Tibial artery (tissue), 4 donors: Measurements from ENCODE around the gene S100A12.
A peak's percentile ranks its signal among the peaks of the same experiment; 100 is the strongest.

Experiments
- DNase-seq, 2 donors: peaks; one replicate each; pipeline ENCODE4 v3.0.0-alpha.2; 2019
- H3K27ac ChIP-seq, 2 donors: fragments of 200-600 bp; sonication (generic) in 1 of 2; 1 replicate in 1 of 2; 2 replicates in 1 of 2; pipeline ENCODE4 v1.5.1; 2018 to 2019; ENCODE audit warnings: mild to moderate bottlenecking in 1 of 2
- H3K27me3 ChIP-seq, 2 donors: fragments of 200-600 bp; sonication (generic) in 1 of 2; one replicate each; pipeline versions ENCODE4 v1.5.1 to v1.6.0; 2016 to 2019
- H3K36me3 ChIP-seq, 3 donors: fragments of 200-600 bp; sonication (generic) in 2 of 3; one replicate each; pipeline ENCODE4 v1.5.1; 2016 to 2019; ENCODE audit warnings: mild to moderate bottlenecking in 2 of 3
- H3K4me1 ChIP-seq, 4 donors: fragments of 200-600 bp; sonication (generic) in 2 of 4; 1 replicate in 3 of 4; 2 replicates in 1 of 4; pipeline ENCODE4 v1.5.1; 2016 to 2019
- H3K4me3 ChIP-seq, 2 donors: fragments of 200-600 bp; sonication (generic) in 1 of 2; 1 replicate in 1 of 2; 2 replicates in 1 of 2; pipeline ENCODE4 v1.5.1; 2018 to 2019; ENCODE audit warnings: mild to moderate bottlenecking in 2 of 2
- H3K9me3 ChIP-seq, 3 donors: fragments of 200-600 bp; sonication (generic) in 1 of 3; one replicate each; pipeline ENCODE4 v1.5.1; 2016 to 2019
- CTCF ChIP-seq, 2 experiments: fragments of 200-600 bp in 1 of 2; fragments of 450-650 bp in 1 of 2; IDR thresholded peaks; one replicate each; pipeline ENCODE4 v1.5.1; 2017 to 2019; ENCODE audit warnings: antibody characterized with exemption in 2 of 2, mild to moderate bottlenecking in 1 of 2, moderate library complexity in 1 of 2
- intact Hi-C: fragments of 100-400 bp; cut with DNase I; formaldehyde crosslinking; loops from one replicate; pipeline ENCODE4 v1.15.0; 2023; ENCODE audit warnings: low total_unique reads

The S100A12 gene

GRCh38 chr1:153384958-153385580 is 9.6 kb upstream of the S100A12 start:
- no peak for TF ChIP-seq CTCF (IDR thresholded peaks at IDR 0.05)
- no peaks in the 10 kb centered on the region for H3K4me1 ChIP-seq
- no peak overlapping the region for H3K4me3 ChIP-seq
- no peak overlapping the region for H3K27ac ChIP-seq
- peaks cover 0 to 14% (median 7%) of the 10 kb centered on the region in 3 donors for H3K9me3 ChIP-seq
- intact Hi-C loops: no loop called here
- DNase-seq: peak in 1 of 2 donors; percentile 28
- no peaks in the 10 kb centered on the region for H3K27me3 ChIP-seq
- H3K36me3 ChIP-seq: no peaks in the 10 kb centered on the region

GRCh38 chr1:153380711-153381110 is 5.3 kb upstream of the S100A12 start:
- H3K9me3 ChIP-seq: peaks cover 0 to 14% (median 12%) of the 10 kb centered on the region in 3 donors
- DNase-seq: peak in 1 of 2 donors; percentile 28
- no peak overlapping the region for H3K27ac ChIP-seq
- H3K4me3 ChIP-seq: no peak overlapping the region
- intact Hi-C loops: no loop called here
- TF ChIP-seq CTCF (IDR thresholded peaks at IDR 0.05): no peak
- no peaks in the 10 kb centered on the region for H3K4me1 ChIP-seq
- no peaks in the 10 kb centered on the region for H3K27me3 ChIP-seq
- H3K36me3 ChIP-seq: no peaks in the 10 kb centered on the region

- Histone ChIP-seq H3K4me1 (no peaks in the 10 kb centered on the region), H3K27ac (no peak overlapping the region), H3K9me3 (peaks cover 0 to 14% (median 12%) of the 10 kb centered on the region in 3 donors), H3K27me3 (no peaks in the 10 kb centered on the region), H3K36me3 (no peaks in the 10 kb centered on the region), H3K4me3 (no peak overlapping the region)
- DNase-seq: peak in 1 of 2 donors; percentile 32
- no peak for TF ChIP-seq CTCF (IDR thresholded peaks at IDR 0.05)
- intact Hi-C loops: no loop called here
Observed at GRCh38 chr1:153379591-153379990, 4.2 kb upstream of the S100A12 start.

GRCh38 chr1:153374071-153374470 is 1.4 kb downstream of the S100A12 start:
- no peaks in the 10 kb centered on the region for H3K36me3 ChIP-seq
- no peaks in the 10 kb centered on the region for H3K9me3 ChIP-seq
- H3K4me1 ChIP-seq: no peaks in the 10 kb centered on the region
- DNase-seq: peak in 1 of 2 donors; percentile 37
- no peak overlapping the region for H3K27ac ChIP-seq
- intact Hi-C loops: no loop called here
- no peak for TF ChIP-seq CTCF (IDR thresholded peaks at IDR 0.05)
- H3K4me3 ChIP-seq: no peak overlapping the region
- peaks cover 0 to 3% of the 10 kb centered on the region in 2 donors for H3K27me3 ChIP-seq

- no peak for TF ChIP-seq CTCF (IDR thresholded peaks at IDR 0.05)
- H3K27ac ChIP-seq: no peak overlapping the region
- intact Hi-C loops: no loop called here
Observed at GRCh38 chr1:153372571-153372970, 2.9 kb downstream of the S100A12 start.

More at GRCh38 chr1:153372571-153372970, 2.9 kb downstream of the S100A12 start:
- H3K4me1 ChIP-seq: no peaks in the 10 kb centered on the region
- no peak for DNase-seq
- H3K36me3 ChIP-seq: no peaks in the 10 kb centered on the region
- no peaks in the 10 kb centered on the region for H3K9me3 ChIP-seq
- H3K4me3 ChIP-seq: no peak overlapping the region
- peaks cover 0 to 3% of the 10 kb centered on the region in 2 donors for H3K27me3 ChIP-seq
